Vagina (tissue), 2 donors: Measurements from ENCODE around the gene PIK3R4. TPM values are rescaled to one million over a fixed set of nuclear protein-coding genes. Genes with fewer than 3 reads are reported as not detected.

Experiments used
- DNase-seq, 2 donors: peaks; one replicate each; pipeline ENCODE4 v3.0.0-alpha.2; 2017; ENCODE audit errors: extremely low spot score in 2 of 2
- H3K27ac ChIP-seq: fragments of 200-600 bp; sonication (generic); one replicate; pipeline ENCODE4 v1.5.1; 2019
- H3K27me3 ChIP-seq: fragments of 200-600 bp; sonication (generic); one replicate; pipeline ENCODE4 v1.5.1; 2019
- H3K36me3 ChIP-seq, 2 donors: fragments of 200-600 bp; sonication (generic); one replicate each; pipeline ENCODE4 v1.5.1; 2017 to 2019
- H3K4me1 ChIP-seq: fragments of 200-600 bp; sonication (generic); one replicate; pipeline ENCODE4 v1.5.1; 2019
- H3K4me3 ChIP-seq, 2 donors: fragments of 200-600 bp; sonication (generic); 1 replicate in 1 of 2; 2 replicates in 1 of 2; pipeline ENCODE4 v1.5.1; 2016 to 2019
- H3K9me3 ChIP-seq: fragments of 200-600 bp; sonication (generic); one replicate; pipeline ENCODE4 v1.5.1; 2019
- POLR2A ChIP-seq, 2 donors: fragments of 450-650 bp; IDR thresholded peaks; one replicate each; pipeline ENCODE4 v1.6.1; 2017; ENCODE audit warnings: antibody characterized with exemption in 2 of 2, mild to moderate bottlenecking in 2 of 2, moderate library complexity in 2 of 2
- POLR2AphosphoS5 ChIP-seq, 2 donors: sonication (generic); formaldehyde crosslinking; IDR thresholded peaks; one replicate each; pipeline ENCODE4 v1.9.0; 2017; ENCODE audit warnings: antibody characterized with exemption in 2 of 2, mild to moderate bottlenecking in 2 of 2, low read depth in 1 of 2; ENCODE audit not compliant: insufficient read depth in 1 of 2
- intact Hi-C: fragments of 100-400 bp; cut with DNase I; formaldehyde crosslinking; loops from one replicate; pipeline ENCODE4 v1.15.1; 2023
- total RNA-seq: library from RNA; depleted of rRNA; stranded (reverse); fragments of >200 nt; gene quantifications from one replicate; pipeline ENCODE4 v1.2.3, GENCODE V29; 2016
- TF ChIP-seq, protein P1 (sequence below), 3 experiments: fragments of 450-650 bp in 2 of 3; fragments of 200-600 bp in 1 of 3; sonication (generic) in 1 of 3; IDR thresholded peaks; one replicate each; pipeline ENCODE4 v1.5.1; 2017 to 2019; ENCODE audit warnings: antibody characterized with exemption in 3 of 3, mild to moderate bottlenecking in 2 of 3, moderate library complexity in 2 of 3

The PIK3R4 gene
- total RNA-seq, 1 donor from 2014 or later: 20.6 TPM

DNA sequence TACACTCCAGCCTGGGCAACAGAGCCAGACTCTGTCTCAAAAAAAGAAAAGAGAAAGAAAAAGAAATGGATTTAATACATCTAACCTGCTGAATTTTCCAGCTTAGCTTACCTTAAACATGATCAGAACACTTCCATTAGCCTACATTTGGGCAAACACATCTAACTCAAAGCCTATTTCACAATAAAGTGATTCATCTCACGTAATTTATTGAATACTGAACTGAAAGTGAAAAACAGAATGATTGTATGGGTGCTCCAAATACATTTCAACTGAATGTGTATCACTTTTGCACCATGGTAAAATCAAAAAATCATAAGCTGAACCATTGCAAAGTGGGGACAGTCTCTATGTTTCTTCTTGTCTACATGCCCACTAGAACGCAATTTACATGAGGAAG lies 9.0 kb downstream of the PIK3R4 start:
- Histone ChIP-seq H3K27me3 (no peaks in the 10 kb centered on the region), H3K4me1 (peaks cover 16% of the 10 kb centered on the region), H3K4me3 (no peak overlapping the region), H3K36me3 (peaks cover 0 to 14% of the 10 kb centered on the region in 2 donors), H3K9me3 (no peaks in the 10 kb centered on the region), H3K27ac (no peak overlapping the region)
- no peak for DNase-seq
- intact Hi-C loops: no loop called here
- no peak for TF ChIP-seq POLR2AphosphoS5 (IDR thresholded peaks at IDR 0.05; ENCODE audit: insufficient read depth in 1 of 2, low read depth in 1 of 2)
- TF ChIP-seq POLR2A (IDR thresholded peaks at IDR 0.05): no peak
- TF ChIP-seq, protein P1, sequence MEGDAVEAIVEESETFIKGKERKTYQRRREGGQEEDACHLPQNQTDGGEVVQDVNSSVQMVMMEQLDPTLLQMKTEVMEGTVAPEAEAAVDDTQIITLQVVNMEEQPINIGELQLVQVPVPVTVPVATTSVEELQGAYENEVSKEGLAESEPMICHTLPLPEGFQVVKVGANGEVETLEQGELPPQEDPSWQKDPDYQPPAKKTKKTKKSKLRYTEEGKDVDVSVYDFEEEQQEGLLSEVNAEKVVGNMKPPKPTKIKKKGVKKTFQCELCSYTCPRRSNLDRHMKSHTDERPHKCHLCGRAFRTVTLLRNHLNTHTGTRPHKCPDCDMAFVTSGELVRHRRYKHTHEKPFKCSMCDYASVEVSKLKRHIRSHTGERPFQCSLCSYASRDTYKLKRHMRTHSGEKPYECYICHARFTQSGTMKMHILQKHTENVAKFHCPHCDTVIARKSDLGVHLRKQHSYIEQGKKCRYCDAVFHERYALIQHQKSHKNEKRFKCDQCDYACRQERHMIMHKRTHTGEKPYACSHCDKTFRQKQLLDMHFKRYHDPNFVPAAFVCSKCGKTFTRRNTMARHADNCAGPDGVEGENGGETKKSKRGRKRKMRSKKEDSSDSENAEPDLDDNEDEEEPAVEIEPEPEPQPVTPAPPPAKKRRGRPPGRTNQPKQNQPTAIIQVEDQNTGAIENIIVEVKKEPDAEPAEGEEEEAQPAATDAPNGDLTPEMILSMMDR (IDR thresholded peaks at IDR 0.05): no peak

GRCh38 chr3:130733236-130733875 lies 13.3 kb downstream of the PIK3R4 start:
- no peak overlapping the region for H3K27ac ChIP-seq
- intact Hi-C loops: no loop called here
- TF ChIP-seq, protein P1 (IDR thresholded peaks at IDR 0.05): no peak
- TF ChIP-seq POLR2AphosphoS5 (IDR thresholded peaks at IDR 0.05; ENCODE audit: insufficient read depth in 1 of 2, low read depth in 1 of 2) (no peak), POLR2A (IDR thresholded peaks at IDR 0.05) (no peak)

DNA sequence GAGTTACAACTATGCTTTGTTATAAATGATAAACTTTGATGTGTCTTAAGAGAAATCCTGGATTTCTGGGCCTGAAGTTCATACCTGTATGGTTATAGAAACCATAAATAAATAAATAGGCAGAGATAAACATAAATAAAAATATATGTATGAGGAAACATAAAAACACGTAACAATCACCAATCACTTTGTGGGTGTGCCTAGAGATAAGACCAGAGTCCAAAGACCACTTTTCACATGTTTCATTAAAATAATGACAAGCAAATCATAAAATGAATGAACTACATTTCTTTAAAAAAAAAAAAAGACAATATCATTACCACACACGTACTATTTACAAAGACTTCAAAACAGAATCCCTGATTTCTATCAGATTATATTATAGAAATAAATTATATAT lies 14.1 kb downstream of the PIK3R4 start:
- DNase-seq: no peak
- intact Hi-C loops: no loop called here
- H3K27me3 ChIP-seq: no peaks in the 10 kb centered on the region
- peaks cover 0 to 14% of the 10 kb centered on the region in 2 donors for H3K36me3 ChIP-seq
- TF ChIP-seq POLR2A (IDR thresholded peaks at IDR 0.05): no peak
- TF ChIP-seq, protein P1 (IDR thresholded peaks at IDR 0.05): no peak
- TF ChIP-seq POLR2AphosphoS5 (IDR thresholded peaks at IDR 0.05; ENCODE audit: insufficient read depth in 1 of 2, low read depth in 1 of 2): no peak
- H3K4me1 ChIP-seq: no peaks in the 10 kb centered on the region
- H3K9me3 ChIP-seq: no peaks in the 10 kb centered on the region
- H3K4me3 ChIP-seq: no peak overlapping the region
- no peak overlapping the region for H3K27ac ChIP-seq

More at GRCh38 chr3:130733236-130733875, 13.3 kb downstream of the PIK3R4 start:
- no peaks in the 10 kb centered on the region for H3K9me3 ChIP-seq
- H3K4me3 ChIP-seq: no peak overlapping the region
- DNase-seq: no peak
- no peaks in the 10 kb centered on the region for H3K4me1 ChIP-seq
- H3K36me3 ChIP-seq: peaks cover 0 to 14% of the 10 kb centered on the region in 2 donors
- H3K27me3 ChIP-seq: no peaks in the 10 kb centered on the region

DNA sequence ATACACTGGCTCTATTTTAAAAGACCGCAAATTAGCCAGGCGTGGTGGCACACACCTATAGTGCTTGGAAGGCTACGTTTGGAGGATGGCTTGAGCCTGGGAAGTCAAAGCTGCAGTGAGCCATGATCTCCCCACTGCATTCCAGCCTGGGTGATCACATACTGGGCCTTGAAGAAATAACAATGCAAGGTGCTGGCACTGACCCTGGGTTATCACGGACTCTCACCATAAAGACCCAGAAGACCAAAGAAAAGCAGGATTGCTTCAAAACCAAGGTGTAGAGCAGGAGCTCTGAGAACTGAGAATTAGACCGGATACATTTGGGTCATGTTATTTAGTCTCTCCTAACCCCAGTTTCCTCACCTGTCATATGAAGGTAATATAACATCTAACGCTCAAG lies 14.8 kb downstream of the PIK3R4 start:
- H3K4me3 ChIP-seq: no peak overlapping the region
- H3K27me3 ChIP-seq: no peaks in the 10 kb centered on the region
- TF ChIP-seq, protein P1 (IDR thresholded peaks at IDR 0.05): no peak
- TF ChIP-seq POLR2AphosphoS5 (IDR thresholded peaks at IDR 0.05; ENCODE audit: insufficient read depth in 1 of 2, low read depth in 1 of 2) (no peak), POLR2A (IDR thresholded peaks at IDR 0.05) (no peak)
- H3K27ac ChIP-seq: no peak overlapping the region
- no peaks in the 10 kb centered on the region for H3K9me3 ChIP-seq
- intact Hi-C loops: no loop called here
- no peaks in the 10 kb centered on the region for H3K4me1 ChIP-seq
- DNase-seq: no peak
- peaks cover 0 to 14% of the 10 kb centered on the region in 2 donors for H3K36me3 ChIP-seq

DNA sequence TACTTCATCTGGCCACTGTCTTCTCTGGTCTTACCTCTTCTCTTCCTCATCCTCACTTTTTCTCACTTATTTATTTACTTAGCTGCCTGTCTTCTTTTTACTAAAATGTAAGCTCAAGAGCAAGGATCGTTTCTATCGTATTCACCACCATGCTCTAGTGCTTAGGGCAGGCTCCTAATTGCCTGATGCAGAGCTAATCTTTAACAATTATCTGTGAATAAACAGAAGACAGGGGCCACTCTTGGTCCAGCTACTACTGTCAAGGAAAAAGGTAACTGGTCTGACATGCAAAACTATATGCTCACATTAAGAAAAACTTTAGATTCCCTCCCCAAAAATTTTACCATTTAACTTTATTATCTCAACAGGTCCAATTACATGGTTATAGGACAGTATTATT lies 17.5 kb downstream of the PIK3R4 start:
- H3K27ac ChIP-seq: no peak overlapping the region
- H3K9me3 ChIP-seq: no peaks in the 10 kb centered on the region
- H3K27me3 ChIP-seq: no peaks in the 10 kb centered on the region
- H3K4me3 ChIP-seq: no peak overlapping the region
- TF ChIP-seq, protein P1 (IDR thresholded peaks at IDR 0.05): no peak
- TF ChIP-seq POLR2A (IDR thresholded peaks at IDR 0.05) (no peak), POLR2AphosphoS5 (IDR thresholded peaks at IDR 0.05; ENCODE audit: insufficient read depth in 1 of 2, low read depth in 1 of 2) (no peak)
- no peak for DNase-seq
- H3K36me3 ChIP-seq: peaks cover 0 to 13% of the 10 kb centered on the region in 2 donors
- no peaks in the 10 kb centered on the region for H3K4me1 ChIP-seq
- intact Hi-C loops: no loop called here
